GM19397 (cell line): Measurements from ENCODE around the gene SMIM27.
A peak's percentile ranks its signal among the peaks of the same experiment; 100 is the strongest.

Experiments used
- ATAC-seq: cut with Tn5 transposase; IDR thresholded peaks from one replicate; pipeline ENCODE4 v1.9.1; 2021; ENCODE audit warnings: mild to moderate bottlenecking, moderate library complexity; ENCODE audit not compliant: unreplicated experiment

The SMIM27 gene

GRCh38 chr9:32554107-32554506 lies 2.0 kb downstream of the SMIM27 start:
- no peak for ATAC-seq

DNA sequence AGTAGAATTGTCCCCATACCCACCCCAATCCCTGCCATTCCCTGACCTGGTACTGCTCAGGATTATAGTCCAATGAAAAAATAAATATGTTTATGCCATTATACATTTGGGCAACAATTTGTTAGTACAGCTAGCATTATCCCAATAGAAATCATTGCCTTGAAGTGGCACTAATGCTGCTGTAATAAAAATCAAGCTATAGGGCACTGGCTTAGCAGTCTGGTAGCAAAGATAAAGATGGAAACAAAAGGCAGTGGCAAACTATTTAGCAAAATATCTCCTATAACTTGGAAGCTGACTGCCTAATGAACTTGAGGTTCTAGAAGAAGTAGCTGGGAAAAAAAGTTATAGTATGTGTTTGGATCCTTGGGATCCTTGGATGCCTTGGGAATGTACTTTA lies 2.5 kb downstream of the SMIM27 start:
- ATAC-seq = no peak

GRCh38 chr9:32558408-32558934 lies 6.3 kb downstream of the SMIM27 start:
- ATAC-seq = no peak

DNA sequence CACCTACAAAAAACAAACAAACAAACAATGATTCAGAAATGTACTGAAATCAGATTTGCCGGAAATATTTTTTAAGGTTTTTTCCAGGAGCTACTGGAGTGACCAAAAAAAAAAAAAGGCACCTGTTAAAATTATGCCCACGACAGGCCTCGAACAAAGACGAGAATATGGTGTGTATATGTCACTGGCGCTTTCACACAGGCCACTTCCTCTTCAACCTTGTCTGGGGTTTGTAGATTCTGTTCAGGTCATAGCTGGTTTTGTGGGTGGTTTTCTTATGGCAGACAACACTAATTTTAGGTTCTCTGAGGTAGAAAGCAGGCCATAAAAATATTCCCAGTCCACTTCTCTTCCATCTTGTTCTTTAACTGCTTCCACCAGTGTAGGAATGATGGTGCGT lies 13.8 kb downstream of the SMIM27 start:
- no peak for ATAC-seq

DNA sequence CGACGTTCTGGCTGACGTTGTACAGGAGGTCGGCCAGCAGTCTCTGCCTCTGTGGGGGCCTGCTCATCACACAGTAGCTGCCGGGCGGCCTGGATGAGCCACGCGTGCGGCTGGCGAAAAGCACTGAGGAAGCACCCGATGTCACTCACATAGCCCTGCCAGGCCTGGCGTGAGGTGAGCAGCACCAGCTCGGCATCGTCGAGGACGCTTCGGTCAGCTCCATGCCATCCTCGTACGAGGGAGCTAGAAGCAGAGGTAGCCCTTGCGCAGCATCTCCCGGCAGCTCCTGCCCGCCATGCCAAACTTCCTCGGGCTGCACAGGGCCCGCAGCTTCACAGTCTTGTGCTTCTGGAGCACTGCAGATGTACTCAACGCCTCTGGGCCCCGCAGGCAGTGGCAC lies 14.6 kb downstream of the SMIM27 start:
- ATAC-seq = no peak

DNA sequence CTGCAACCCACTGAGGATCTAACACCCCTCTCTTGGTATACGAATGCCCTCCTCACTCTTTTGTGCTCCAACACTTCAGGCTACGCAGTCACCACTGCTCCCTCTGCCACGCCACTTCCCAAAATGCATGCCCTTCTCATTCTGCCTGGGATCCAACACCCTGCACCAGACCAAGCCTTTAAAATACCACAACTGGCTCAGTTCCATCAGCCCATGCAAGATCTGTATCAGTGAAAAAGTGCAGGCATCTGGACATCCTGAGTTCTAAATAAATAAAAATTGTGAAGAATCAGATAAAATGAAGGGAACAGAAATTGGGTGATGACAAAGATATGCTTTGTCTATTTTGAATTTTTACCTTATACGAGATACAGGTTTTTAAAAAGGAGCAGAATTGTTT lies 18.1 kb downstream of the SMIM27 start:
- ATAC-seq = no peak

DNA sequence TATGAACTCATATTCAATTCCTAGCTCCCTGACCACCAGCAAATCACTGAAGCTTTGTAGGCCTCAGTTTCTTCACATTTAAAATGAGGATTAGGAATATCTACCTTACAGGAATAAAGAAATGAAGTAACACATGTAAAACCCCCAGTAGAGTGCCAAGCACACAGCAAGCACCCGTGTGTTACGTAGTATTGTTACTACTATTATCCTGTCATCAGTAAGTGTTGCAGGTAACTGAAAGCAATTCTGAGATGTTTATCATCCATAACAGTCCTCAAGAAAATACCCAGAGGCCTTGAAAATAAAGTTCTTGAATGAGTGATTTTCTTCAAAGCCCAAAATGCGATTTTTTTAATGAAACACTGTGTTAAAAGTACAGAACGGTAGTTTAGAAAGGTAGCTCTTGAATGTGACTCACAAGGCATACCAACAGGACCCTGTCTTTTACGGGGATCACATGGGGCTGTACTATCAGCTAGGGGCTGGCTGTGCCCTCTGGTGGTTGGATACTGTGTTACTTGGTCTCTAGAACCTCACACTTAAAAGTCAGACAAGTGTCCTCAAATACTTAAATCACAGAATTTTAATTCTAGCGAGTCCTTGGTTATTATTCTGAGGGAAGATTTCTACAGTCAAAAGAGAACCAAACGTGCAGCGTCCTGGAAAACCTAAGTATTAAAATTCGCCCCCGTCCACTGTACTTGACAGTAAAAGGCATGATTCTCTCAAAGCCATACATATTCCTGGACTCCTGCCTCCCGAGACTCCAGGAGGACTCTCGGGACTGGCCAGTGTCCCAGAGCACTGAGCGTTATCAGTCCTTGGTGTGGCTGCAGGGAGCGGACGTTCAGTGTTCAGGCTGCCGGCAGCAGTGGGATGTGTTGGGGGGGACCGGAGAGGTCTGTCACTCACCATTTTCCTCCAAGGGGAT lies 20.1 kb downstream of the SMIM27 start:
- ATAC-seq = peak; percentile 83

- peak; percentile 90 for ATAC-seq
Measured at GRCh38 chr9:32572900-32573523, 20.9 kb downstream of the SMIM27 start, which contains the start of gene NDUFB6. NDUFB6 (minus strand) TSS chr9:32573159; CDS start chr9:32573060, 99 bp downstream.

DNA sequence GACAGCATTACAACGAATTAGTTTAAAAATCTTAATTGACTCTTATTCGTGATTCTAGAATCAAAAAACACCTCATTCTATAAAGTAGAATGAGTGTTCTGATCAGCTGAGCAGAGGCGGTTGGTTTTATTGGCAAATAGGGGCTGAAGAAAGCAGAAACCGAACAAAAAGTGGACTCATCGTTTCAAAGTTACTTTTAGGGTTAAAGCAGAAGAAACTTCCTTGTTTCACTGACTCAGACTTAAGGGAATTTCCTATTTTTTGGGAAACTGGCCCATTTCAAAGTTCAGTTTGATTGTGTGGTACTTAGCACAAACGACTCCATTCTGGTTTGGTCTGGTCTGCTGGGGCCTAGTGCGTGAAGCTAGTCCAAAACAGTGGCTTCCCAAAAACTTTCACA lies 21.7 kb downstream of the SMIM27 start:
- no peak for ATAC-seq

- ATAC-seq = no peak
Measured at GRCh38 chr9:32574858-32575257, 22.7 kb downstream of the SMIM27 start.

DNA sequence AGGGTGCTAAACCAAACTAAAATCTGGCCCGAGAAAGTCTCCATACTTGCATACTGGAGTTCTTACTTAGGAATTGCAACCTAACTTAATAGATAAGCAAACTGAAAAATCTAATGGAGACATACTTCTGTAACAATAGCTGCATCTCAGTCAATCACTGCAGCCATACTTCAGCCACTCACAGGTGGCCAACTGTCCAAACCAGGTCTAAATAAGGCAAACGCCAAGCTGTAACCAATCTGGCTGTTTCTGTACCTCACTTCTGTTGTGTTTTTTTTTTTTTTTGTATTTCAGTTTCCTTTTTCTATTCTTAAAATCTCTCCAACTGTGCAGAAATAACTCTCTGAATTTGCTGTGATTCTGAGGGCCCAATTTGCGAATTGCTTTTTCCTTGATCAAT lies 25.2 kb downstream of the SMIM27 start:
- ATAC-seq = no peak

GRCh38 chr9:32578976-32579375 lies 26.8 kb downstream of the SMIM27 start:
- no peak for ATAC-seq

DNA sequence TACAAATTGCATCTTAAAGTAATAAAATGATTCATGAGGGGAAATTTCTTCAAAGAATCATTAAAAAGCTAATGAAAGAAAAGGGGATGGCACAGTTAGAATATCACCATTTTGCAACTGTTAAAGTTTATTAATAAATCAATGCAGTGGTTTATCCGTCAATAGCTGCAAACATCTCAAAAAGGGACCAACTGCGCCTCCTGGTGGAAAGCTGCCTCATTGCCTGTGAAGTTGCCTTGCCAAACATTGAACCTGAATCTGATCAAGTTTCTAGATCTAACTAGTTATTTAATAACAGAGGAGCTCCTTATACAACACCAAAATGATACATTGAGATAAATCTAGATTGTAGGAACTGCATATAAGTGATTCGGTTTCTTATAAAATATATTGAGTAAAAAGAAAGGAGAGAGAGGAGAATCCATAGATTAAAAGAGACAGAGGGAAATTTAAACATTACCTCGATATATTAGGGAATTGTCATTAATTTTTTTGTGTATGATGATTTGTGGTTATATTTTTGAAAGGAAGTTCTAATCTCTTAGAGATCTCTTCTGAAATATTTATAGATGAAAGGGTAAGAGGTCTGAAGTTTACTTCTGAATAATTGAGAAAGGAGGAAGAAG lies 27.7 kb downstream of the SMIM27 start:
- no peak for ATAC-seq

- no peak for ATAC-seq
Measured at GRCh38 chr9:32580631-32581300, 28.6 kb downstream of the SMIM27 start.

DNA sequence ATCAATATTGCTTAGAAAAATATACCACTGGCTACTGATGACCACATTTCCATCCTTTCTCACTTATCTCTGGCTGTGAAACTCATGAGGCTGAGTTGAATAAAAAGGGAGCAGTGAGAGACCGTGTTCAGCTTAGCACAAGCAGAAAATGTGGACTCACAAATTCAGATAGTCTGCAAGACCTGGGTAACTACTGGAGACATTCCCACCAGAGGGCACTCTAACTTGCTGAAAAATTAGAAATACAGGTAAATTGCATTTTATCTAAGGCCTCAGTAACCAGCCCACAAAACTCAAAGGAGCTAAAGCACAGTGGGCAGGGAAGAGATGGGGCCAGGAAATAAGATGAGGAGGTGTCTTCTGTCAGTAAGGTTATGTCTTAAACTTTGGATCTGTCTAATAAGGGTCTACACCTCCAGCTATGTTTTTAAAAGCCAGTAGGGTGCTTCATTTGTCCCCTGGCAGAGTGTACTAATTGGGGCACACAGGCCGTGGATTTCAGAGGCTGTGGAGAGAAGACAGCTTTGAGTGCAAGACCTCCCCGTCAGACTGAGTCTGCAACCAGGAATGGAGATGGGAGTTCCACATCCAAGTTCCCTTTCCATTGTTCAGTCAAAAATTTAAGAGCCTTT lies 29.5 kb downstream of the SMIM27 start:
- no peak for ATAC-seq

DNA sequence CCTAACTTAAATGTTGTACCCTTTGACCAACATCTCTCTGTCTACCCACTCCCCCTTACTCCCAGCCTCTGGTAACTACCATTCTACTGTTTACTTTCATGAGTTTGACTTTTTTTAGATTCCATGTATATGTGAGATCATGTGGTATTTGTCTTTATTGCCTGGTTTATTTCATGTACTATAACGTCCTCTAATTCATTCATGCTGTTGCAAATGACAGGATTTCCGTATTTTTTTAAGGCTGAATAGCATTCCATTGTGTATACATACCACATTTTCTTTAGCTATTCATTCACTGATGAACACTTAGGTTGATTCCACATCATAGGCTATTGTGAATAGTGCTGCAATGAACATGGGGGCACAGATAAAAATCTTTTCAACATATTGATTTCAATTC lies 32.7 kb downstream of the SMIM27 start:
- ATAC-seq = no peak

- ATAC-seq = no peak
Measured at GRCh38 chr9:32587901-32588300, 35.8 kb downstream of the SMIM27 start.

DNA sequence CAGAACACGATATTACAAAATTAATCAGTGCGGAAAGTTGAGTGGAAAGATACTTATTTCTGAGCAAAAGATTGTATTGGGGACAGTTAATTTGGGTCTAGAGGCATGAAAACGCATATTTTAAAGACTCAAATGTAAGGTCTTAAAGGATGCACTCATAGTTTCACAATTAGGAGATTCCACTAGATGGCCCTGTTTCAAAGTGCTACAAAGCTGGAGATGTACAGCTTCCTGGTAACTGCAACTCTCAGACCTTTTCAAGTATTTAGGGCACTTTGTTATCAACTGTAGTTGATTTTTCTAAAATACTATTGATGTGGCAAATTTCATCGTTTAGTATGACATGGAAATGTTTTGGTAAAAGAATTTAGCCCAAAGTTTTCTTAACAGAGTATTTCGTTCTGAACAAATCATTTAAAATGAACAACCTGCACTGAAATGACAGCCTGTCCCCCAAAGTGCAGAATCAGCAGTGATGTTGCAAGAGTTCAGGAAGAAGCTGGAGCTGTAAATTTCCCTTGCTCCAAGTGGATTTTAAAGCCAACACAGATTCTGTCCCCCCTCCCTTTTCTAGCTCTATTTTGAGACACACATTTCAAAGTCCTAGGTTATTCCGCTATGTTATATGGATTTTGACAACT lies 37.1 kb downstream of the SMIM27 start:
- ATAC-seq = peak; percentile 82

GRCh38 chr9:32590476-32590875 lies 38.3 kb downstream of the SMIM27 start:
- no peak for ATAC-seq

DNA sequence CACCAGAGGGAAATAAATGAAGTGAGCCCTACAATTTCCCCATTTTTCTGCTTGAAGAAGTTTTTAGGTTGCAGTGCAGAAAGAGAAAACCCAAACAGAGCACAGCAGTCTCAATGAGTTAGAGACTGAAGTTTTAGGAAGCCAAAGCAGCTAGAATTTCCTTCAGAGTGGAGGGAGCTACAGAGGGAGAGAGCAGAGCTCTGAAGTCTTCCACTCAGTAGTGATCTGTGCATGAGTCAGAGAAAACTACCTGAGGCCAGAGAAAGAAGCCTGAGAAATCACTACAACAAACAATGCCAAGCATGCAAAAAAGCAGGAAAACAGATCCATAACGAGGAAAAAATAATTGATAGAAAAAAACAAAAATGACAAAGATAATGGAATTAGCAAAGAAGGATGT lies 38.8 kb downstream of the SMIM27 start:
- ATAC-seq = no peak
